PFSK-1 (cell line): ENCODE data around the gene NCF2.

Source experiments
- FOXP2 ChIP-seq: optimal IDR thresholded peaks from 2 replicates; pipeline ENCODE3; 2011; ENCODE audit warnings: borderline replicate concordance, control low read depth, inconsistent platforms; ENCODE audit not compliant: insufficient read depth; ENCODE audit errors: extremely low read length, extremely low read depth
- POLR2AphosphoS5 ChIP-seq: IDR thresholded peaks from 2 replicates; pipeline ENCODE4 v1.6.1; 2012; ENCODE audit warnings: low read depth, mild to moderate bottlenecking, control low read depth, low read length, moderate library complexity
- REST ChIP-seq, 2 experiments: IDR thresholded peaks; 2 replicates each; pipeline versions ENCODE4 v1.6.1 to v1.8.0; 2011 to 2012; ENCODE audit warnings: low read depth in 2 of 2, low read length in 2 of 2, control low read depth in 1 of 2, inconsistent platforms in 1 of 2, mild to moderate bottlenecking in 1 of 2, moderate library complexity in 1 of 2; ENCODE audit not compliant: insufficient read depth in 1 of 2
- SIN3A ChIP-seq: IDR thresholded peaks from 2 replicates; pipeline ENCODE4 v1.6.1; 2012; ENCODE audit warnings: mild to moderate bottlenecking, low read length, moderate library complexity, borderline replicate concordance; ENCODE audit not compliant: insufficient read depth

GRCh38 chr1:183632114-183632513 is 41.9 kb upstream of the NCF2 start:
- TF ChIP-seq REST (IDR thresholded peaks at IDR 0.05; ENCODE audit: insufficient read depth in 1 of 2, low read depth in 2 of 2, low read length in 2 of 2) = no peak
- no peak for TF ChIP-seq SIN3A
- no peak for TF ChIP-seq FOXP2
- TF ChIP-seq POLR2AphosphoS5 = no peak
